Measurements from ENCODE around the gene PINK1. TPM values are rescaled to one million over a fixed set of nuclear protein-coding genes. Genes with fewer than 3 reads are reported as not detected.

PINK1 gene
- total and polyA plus RNA-seq, 2 donors (not counting 1 experiment from before 2014, with no cell fraction given), result 51.9 to 106 TPM

DNA sequence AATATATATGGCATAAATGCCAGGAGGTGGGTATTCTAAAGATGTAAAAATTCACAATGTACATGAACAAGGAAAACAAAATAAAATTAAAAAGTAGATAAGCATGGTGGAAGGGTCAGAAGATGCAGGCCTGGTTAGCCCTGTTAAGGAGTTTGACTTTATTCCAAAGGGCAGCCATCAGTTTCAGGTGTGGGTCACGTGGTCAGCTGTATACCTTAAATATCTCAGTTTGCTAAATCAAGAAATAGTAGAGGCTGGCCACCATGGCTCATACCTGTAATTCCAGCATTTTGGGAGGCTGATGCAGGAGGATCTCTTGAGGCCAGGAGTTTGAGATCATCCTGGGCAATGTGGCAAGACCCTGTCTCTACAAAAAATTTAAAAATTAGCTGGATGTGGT, 8.5 kb upstream of the PINK1 start:
- Histone ChIP-seq H3K27me3 (ENCODE audit: control insufficient read depth, insufficient read depth, low read length) (no peaks in the 10 kb centered on the region), H3K4me3 (replicated peaks in 1 of 4; ENCODE audit: control extremely low read depth in 1 of 4, insufficient read depth in 1 of 4, low read depth in 3 of 4, low read length in 4 of 4) (no peak overlapping the region), H3K4me1 (ENCODE audit: control insufficient read depth, extremely low read depth, insufficient read depth, low read length) (no peaks in the 10 kb centered on the region), H4K20me1 (ENCODE audit: control insufficient read depth, extremely low read depth, insufficient read depth, low read length) (no peaks in the 10 kb centered on the region), H3K36me3 (ENCODE audit: control insufficient read depth, insufficient read depth, low read length) (no peaks in the 10 kb centered on the region), H3K27ac (ENCODE audit: insufficient read depth, low read length) (no peak overlapping the region), H3K79me2 (ENCODE audit: control insufficient read depth, insufficient read depth, low read length) (no peaks in the 10 kb centered on the region), H3K4me2 (ENCODE audit: extremely low read depth, insufficient read depth, low read length) (no peak overlapping the region), H3K9me3 (ENCODE audit: control insufficient read depth, insufficient read depth, low read depth, low read length) (no peaks in the 10 kb centered on the region), H3K9ac (ENCODE audit: insufficient read depth, low read length) (no peak overlapping the region), H2AFZ (ENCODE audit: low read length) (no peak overlapping the region)
- DNase-seq (ENCODE audit: low read depth in 2 of 2), result no peak
- TF ChIP-seq, protein P1, sequence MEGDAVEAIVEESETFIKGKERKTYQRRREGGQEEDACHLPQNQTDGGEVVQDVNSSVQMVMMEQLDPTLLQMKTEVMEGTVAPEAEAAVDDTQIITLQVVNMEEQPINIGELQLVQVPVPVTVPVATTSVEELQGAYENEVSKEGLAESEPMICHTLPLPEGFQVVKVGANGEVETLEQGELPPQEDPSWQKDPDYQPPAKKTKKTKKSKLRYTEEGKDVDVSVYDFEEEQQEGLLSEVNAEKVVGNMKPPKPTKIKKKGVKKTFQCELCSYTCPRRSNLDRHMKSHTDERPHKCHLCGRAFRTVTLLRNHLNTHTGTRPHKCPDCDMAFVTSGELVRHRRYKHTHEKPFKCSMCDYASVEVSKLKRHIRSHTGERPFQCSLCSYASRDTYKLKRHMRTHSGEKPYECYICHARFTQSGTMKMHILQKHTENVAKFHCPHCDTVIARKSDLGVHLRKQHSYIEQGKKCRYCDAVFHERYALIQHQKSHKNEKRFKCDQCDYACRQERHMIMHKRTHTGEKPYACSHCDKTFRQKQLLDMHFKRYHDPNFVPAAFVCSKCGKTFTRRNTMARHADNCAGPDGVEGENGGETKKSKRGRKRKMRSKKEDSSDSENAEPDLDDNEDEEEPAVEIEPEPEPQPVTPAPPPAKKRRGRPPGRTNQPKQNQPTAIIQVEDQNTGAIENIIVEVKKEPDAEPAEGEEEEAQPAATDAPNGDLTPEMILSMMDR (conservative IDR thresholded peaks at IDR 0.05 in 1 of 2, IDR thresholded peaks at IDR 0.05 in 1 of 2; ENCODE audit: low read depth in 1 of 2, low read length in 2 of 2), result no peak

DNA sequence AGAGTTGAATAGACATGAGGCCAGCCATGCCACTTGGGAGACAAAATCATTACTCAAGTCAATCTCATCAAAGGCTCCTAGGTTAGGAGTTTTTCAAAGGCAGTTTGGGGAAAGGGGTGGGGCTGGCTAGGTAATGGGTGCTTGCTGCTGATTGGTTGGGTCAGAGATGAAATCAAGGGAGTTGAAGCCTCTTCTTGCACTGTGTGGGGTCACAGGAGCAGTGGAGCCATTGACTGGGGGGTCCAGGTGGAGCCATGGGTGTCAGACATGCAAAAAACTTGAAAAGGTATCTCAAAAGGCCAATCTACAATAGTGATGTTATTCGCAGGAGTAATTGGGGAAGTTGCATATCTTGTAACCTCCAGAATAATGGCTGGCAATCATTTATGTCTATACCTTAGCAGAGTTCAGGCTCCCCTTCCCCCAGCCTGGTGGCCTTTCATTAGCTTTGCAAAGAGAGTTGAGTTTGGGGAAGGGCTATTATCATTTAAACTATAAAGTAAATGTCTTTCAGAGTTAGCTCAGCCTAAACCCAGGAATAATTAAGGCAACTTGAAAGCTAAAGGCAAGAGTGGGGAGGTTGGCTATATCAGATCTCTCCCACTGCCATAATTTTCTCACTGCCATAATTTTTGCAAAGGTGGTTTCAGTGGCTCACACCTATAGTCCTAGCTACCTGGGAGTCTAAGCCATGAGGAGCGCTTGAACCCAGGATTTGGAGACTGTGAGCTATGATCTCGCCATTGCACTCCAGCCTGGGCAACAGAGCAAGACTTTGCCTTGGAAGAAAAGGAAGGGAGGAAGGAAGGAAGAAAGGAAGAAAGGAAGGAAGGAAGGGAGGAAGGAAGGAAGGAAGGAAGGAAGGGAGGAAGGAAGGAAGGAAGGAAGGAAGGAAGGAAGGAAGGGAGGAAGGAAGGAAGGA, 7.8 kb upstream of the PINK1 start:
- Histone ChIP-seq H3K9me3 (ENCODE audit: control insufficient read depth, insufficient read depth, low read depth, low read length) (no peaks in the 10 kb centered on the region), H3K27me3 (ENCODE audit: control insufficient read depth, insufficient read depth, low read length) (no peaks in the 10 kb centered on the region), H3K4me2 (ENCODE audit: extremely low read depth, insufficient read depth, low read length) (no peak overlapping the region), H3K4me1 (ENCODE audit: control insufficient read depth, extremely low read depth, insufficient read depth, low read length) (no peaks in the 10 kb centered on the region), H3K36me3 (ENCODE audit: control insufficient read depth, insufficient read depth, low read length) (no peaks in the 10 kb centered on the region), H2AFZ (ENCODE audit: low read length) (no peak overlapping the region), H3K27ac (ENCODE audit: insufficient read depth, low read length) (no peak overlapping the region), H3K9ac (ENCODE audit: insufficient read depth, low read length) (no peak overlapping the region), H4K20me1 (ENCODE audit: control insufficient read depth, extremely low read depth, insufficient read depth, low read length) (no peaks in the 10 kb centered on the region), H3K4me3 (replicated peaks in 1 of 4; ENCODE audit: control extremely low read depth in 1 of 4, insufficient read depth in 1 of 4, low read depth in 3 of 4, low read length in 4 of 4) (no peak overlapping the region), H3K79me2 (ENCODE audit: control insufficient read depth, insufficient read depth, low read length) (no peaks in the 10 kb centered on the region)
- DNase-seq (ENCODE audit: low read depth in 2 of 2), result no peak
- TF ChIP-seq, protein P1 (conservative IDR thresholded peaks at IDR 0.05 in 1 of 2, IDR thresholded peaks at IDR 0.05 in 1 of 2; ENCODE audit: low read depth in 1 of 2, low read length in 2 of 2), result no peak
- TF ChIP-seq EZH2 (IDR thresholded peaks at IDR 0.05; ENCODE audit: low read length, missing control alignments), result no peak

DNA sequence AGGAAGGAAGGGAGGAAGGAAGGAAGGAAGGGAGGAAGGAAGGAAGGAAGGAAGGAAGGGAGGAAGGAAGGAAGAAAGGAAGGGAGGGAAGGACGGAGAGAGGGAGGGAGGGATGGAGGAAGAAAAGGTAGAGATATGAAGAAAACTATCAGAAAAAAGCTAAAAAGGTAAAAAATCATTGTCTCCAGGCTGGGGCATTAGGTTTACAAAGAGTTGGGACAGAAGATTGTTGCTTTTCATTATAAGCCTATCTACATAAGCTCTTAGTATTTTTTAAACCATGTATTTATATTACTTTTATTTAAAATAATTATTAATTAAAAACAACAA, 7.2 kb upstream of the PINK1 start:
- no peak for DNase-seq (ENCODE audit: low read depth in 2 of 2)
- Histone ChIP-seq H3K79me2 (ENCODE audit: control insufficient read depth, insufficient read depth, low read length) (no peaks in the 10 kb centered on the region), H3K4me1 (ENCODE audit: control insufficient read depth, extremely low read depth, insufficient read depth, low read length) (no peaks in the 10 kb centered on the region), H3K9me3 (ENCODE audit: control insufficient read depth, insufficient read depth, low read depth, low read length) (no peaks in the 10 kb centered on the region), H3K4me3 (replicated peaks in 1 of 4; ENCODE audit: control extremely low read depth in 1 of 4, insufficient read depth in 1 of 4, low read depth in 3 of 4, low read length in 4 of 4) (no peak overlapping the region), H3K27me3 (ENCODE audit: control insufficient read depth, insufficient read depth, low read length) (no peaks in the 10 kb centered on the region), H4K20me1 (ENCODE audit: control insufficient read depth, extremely low read depth, insufficient read depth, low read length) (no peaks in the 10 kb centered on the region), H3K9ac (ENCODE audit: insufficient read depth, low read length) (no peak overlapping the region), H2AFZ (ENCODE audit: low read length) (no peak overlapping the region), H3K27ac (ENCODE audit: insufficient read depth, low read length) (no peak overlapping the region), H3K36me3 (ENCODE audit: control insufficient read depth, insufficient read depth, low read length) (no peaks in the 10 kb centered on the region), H3K4me2 (ENCODE audit: extremely low read depth, insufficient read depth, low read length) (no peak overlapping the region)
- TF ChIP-seq, protein P1 (conservative IDR thresholded peaks at IDR 0.05 in 1 of 2, IDR thresholded peaks at IDR 0.05 in 1 of 2; ENCODE audit: low read depth in 1 of 2, low read length in 2 of 2), result no peak
- TF ChIP-seq EZH2 (IDR thresholded peaks at IDR 0.05; ENCODE audit: low read length, missing control alignments), result no peak
